TTC549 (cell line): ENCODE results near the gene CHSY3.

Experiments
- FAIRE-seq: peaks from 2 replicates; lab custom pipeline; 2012; peaks lifted over from hg19 to GRCh38; lab: Jason Lieb, UNC

Gene CHSY3

DNA sequence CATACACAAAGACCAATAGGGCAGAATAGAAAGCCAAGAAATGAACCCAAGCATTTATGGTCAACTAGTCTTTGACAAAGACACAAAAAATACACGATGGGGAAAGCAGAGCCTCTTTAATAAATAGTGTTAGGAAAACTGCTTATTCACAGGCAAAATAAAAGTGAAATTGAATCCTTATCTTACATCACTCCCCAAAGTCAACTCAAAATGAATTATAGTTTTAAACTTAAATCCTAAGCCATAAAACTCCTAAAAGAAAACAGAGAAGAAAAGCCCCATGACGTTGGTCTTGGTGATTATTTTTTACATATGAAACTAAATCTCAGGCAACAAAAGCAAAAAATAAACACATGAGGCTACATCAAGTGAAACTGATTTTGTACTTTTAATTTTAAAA, 46.8 kb downstream of the CHSY3 start:
- no peak for FAIRE-seq

GRCh38 chr5:129958581-129958980, 54.3 kb downstream of the CHSY3 start:
- FAIRE-seq: no peak

GRCh38 chr5:129960831-129961230, 56.6 kb downstream of the CHSY3 start:
- no peak for FAIRE-seq

DNA sequence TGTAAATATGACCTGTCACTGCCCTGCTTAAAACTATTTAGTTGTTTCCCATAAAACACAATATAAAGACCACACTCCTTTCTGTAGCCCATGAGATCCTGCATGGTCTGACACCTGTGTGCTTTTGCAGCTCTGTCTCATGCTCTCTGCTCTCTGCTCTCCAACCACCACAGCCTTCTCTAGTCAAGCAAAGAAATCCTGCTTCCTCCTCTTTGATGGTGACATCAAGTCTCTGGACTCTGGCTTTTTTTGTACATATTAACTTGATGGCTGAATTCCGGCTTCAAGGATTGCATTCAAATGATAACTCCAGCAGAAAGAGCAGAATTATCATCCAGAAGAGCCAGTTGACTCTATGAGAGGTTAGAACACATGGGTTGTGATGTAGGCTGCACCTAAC, 58.2 kb downstream of the CHSY3 start:
- no peak for FAIRE-seq

GRCh38 chr5:129963359-129963758, 59.1 kb downstream of the CHSY3 start:
- FAIRE-seq: no peak

DNA sequence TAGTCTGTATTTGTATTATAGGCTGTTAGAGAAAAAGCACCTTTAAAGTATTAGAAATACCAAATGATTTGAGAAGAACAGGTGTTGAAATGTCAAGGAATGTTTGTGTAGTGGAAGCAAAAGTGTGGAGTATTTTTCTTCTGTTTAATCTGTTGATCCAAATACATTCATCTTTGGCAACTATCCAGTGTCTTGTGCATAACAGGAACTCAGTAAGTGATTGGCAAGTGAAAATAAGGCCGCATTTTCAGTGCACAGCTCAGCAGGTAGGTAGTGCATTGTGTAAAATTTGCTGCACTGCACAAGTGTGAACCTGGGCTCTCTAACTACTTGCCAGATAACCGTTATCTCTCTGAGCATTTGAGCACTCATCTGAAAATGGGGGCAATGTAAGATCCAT, 61.8 kb downstream of the CHSY3 start:
- no peak for FAIRE-seq

DNA sequence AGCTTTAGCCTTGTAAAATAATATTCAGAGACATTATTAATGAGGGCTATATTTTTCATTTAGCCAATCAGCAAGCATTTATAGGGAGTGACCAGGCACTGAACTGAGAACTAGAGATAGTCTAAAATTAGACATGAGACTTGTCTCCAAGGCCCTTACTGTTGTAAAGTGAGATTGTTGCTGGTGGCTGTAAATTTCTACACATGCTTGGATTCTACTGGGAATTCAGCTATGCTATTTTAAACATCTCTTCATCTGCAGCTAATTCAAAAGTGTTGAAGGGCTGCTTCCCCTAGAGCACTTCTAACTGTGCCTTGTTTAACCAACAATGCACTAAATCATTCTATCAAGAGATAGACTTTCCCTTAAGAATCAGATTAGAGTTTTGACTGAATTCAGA, 67.4 kb downstream of the CHSY3 start:
- no peak for FAIRE-seq

DNA sequence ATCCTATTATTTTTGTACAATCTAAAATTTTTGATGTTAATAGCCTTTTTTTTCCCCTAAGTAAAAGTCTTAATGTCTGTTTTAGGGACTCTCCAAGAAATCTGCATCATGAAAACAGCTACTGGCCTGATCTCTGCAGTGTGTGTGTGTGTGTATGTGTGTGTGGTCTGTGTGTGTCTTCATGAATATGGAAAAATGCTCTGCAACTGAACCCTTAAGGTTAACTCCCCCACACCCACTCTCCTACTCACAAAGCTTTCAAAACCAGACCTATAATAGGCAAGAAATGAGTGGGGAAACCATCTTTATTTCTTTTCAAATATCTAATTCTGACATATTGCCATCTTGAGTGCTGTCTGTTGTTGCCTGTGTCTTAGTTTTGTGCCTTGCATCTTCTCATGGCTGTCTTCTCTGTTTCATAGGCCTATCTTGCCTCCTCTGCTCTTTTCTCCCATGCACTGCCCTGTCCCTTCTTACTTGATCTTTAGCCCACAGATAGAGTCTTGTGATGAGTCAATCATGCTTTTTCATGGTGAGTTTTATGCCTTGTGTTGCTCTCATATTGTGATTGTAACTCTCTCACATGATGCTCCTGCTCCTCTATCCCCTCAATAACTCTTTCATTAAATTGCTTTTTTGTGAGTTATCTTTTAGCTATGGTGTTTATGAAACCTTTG, 68.3 kb downstream of the CHSY3 start:
- FAIRE-seq: no peak

GRCh38 chr5:129973716-129974426, 69.6 kb downstream of the CHSY3 start:
- no peak for FAIRE-seq

- no peak for FAIRE-seq
These were observed 73.5 kb downstream of the CHSY3 start for GRCh38 chr5:129977810-129978209.

GRCh38 chr5:129978270-129978669, 74.0 kb downstream of the CHSY3 start:
- no peak for FAIRE-seq

GRCh38 chr5:129988453-129988852, 84.2 kb downstream of the CHSY3 start:
- no peak for FAIRE-seq

DNA sequence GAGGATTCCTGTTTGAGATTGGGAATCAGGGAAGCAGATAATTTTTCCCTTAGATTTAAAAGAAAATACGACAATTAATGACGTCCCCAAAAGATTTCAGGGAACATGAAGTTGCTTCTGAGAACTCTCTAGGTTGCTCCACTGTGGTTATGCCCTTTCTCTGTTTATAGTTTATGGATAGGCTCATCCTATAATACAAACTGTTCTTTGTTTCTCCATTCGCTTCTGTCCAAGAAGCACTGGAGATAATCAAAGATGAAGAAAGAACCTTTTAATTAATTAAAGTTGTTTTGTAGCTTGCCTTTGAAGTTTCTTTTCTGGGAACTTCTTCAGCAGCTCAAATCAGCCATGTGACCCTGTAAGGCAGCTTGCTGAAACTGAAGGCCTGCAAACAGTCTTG, 87.5 kb downstream of the CHSY3 start:
- FAIRE-seq: no peak

GRCh38 chr5:129996896-129997295, 92.6 kb downstream of the CHSY3 start:
- no peak for FAIRE-seq

GRCh38 chr5:130000460-130000859, 96.2 kb downstream of the CHSY3 start:
- no peak for FAIRE-seq

GRCh38 chr5:130002183-130002582, 97.9 kb downstream of the CHSY3 start:
- FAIRE-seq: no peak

DNA sequence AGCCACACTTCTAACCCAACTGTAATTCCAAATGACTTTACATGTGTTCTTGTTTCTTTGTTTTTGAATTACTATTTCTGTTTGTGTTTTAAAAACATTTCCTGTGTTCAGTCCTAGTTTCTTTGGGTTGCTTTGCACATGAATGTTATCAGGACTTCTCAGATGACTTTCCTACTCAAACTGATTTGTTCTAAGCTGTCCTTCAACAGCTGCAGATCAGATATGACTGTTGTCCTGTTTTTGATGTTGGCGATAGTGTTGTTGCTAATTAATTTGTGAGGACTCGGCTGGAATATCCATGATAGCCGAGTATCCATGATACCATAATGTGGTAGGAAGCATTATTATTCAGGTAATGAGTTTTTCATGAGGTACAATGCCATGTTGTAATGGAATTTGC, 98.6 kb downstream of the CHSY3 start:
- no peak for FAIRE-seq

- no peak for FAIRE-seq
These were observed 107.7 kb downstream of the CHSY3 start for GRCh38 chr5:130011986-130012385.

DNA sequence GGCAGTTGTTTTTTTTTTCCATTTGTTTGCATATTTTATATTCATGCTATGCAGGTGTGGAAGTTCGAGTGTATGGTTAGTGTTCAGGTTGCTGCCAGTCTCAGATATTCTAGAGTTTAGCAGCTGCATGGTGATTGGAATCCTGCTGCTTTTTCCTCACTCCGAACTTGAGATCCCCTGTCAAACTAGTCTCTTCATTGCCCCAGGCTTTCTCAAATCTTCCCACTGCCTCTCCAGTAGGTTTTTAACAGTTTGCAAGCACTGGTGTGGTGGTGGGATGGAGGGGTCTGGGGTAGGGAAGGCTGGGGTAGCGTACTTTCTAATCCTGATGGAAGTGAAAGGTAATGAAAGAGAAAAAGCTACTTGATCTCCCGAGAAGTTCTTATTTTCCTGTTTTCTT, 112.9 kb downstream of the CHSY3 start:
- no peak for FAIRE-seq

GRCh38 chr5:130018641-130019040, 114.4 kb downstream of the CHSY3 start:
- no peak for FAIRE-seq

DNA sequence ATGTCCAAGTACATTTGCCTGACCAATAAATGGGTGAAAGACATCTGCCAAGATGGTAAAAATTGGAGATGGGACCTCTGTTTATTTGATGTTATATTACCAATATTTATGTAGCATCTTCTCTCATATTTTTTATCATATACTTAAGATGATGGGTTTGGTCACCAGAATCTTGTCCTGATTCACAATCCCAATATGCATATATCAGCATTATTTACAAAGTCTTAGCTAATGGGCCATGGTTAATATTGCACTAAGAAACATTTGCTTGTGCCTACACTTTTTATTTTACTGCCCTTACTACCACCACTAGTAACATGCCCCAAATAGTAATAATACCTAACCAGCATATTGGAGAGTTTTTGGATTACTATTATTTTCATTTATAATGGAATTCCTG, 116.7 kb downstream of the CHSY3 start:
- no peak for FAIRE-seq

GRCh38 chr5:130021876-130022275, 117.6 kb downstream of the CHSY3 start:
- no peak for FAIRE-seq

GRCh38 chr5:130023604-130024003, 119.3 kb downstream of the CHSY3 start:
- FAIRE-seq: no peak

- FAIRE-seq: no peak
These were observed 119.7 kb downstream of the CHSY3 start for GRCh38 chr5:130024006-130024405.
